HCT116 (cell line): ENCODE measurements around the gene ABCC8. TPM values are rescaled to one million over a fixed set of nuclear protein-coding genes. Genes with fewer than 3 reads are reported as not detected.

Experiments used
- ATAC-seq: fragments of 200-7000 bp; cut with Tn5 transposase; 2 replicates; pipeline ENCODE4 v1.9.1; 2020; ENCODE audit warnings: mild to moderate bottlenecking, moderate library complexity
- BruUV-seq: library from RNA; stranded (reverse); fragments of 400-500 nt; replicated peaks from 2 replicates; lab custom pipeline; 2021; lab: Mats Ljungman, UMichigan
- CTCF ChIA-PET: fragments of 300-600 bp; sonication (Branson Sonifier 250); formaldehyde crosslinking; loops from one replicate; lab custom pipeline; 2021; ENCODE audit warnings: antibody characterized with exemption; lab: Charles Lee
- POLR2A ChIA-PET: fragments of 300-600, 350-600 bp; sonication (Branson Sonifier 250); formaldehyde crosslinking; loops from one replicate; lab custom pipeline; 2021; ENCODE audit warnings: antibody characterized with exemption; lab: Charles Lee
- RAD21 ChIA-PET, 2 experiments: fragments of 300-600 bp; sonication (Branson Sonifier 250); formaldehyde crosslinking; loops; one replicate each; lab custom pipeline; 2023; ENCODE audit warnings: low total read pairs in 2 of 2; ENCODE audit not compliant: uncharacterized antibody in 2 of 2, unreplicated experiment in 2 of 2, low non-redundant PET in 1 of 2; lab: Charles Lee
- DNase-seq: peaks from one replicate; pipeline ENCODE4 v3.0.0-alpha.2; 2010; ENCODE audit warnings: low read depth, low spot score
- H2AFZ ChIP-seq: fragments of 200-600 bp; shearing (Covaris generic), sonication (generic); 2 replicates; pipeline ENCODE4 v1.6.1; 2017; ENCODE audit warnings: low read depth, mixed run types, mixed read lengths, antibody characterized with exemption, low read length; ENCODE audit not compliant: poor library complexity, severe bottlenecking
- H3K27ac ChIP-seq: 2 replicates; pipeline ENCODE4 v1.5.1; 2012; ENCODE audit warnings: low read depth, low read length
- H3K27me3 ChIP-seq: fragments of 200-600 bp; sonication (generic); 2 replicates; pipeline ENCODE4 v1.6.1; 2016; ENCODE audit warnings: mixed run types, low read length, mixed read lengths; ENCODE audit not compliant: insufficient read depth
- H3K36me3 ChIP-seq, 2 experiments: fragments of 200-500 bp in 1 of 2; fragments of 200-600 bp in 1 of 2; sonication (Bioruptor generic) in 1 of 2; sonication (generic) in 1 of 2; 2 replicates each; pipeline versions ENCODE4 v1.5.1 to v1.6.1; 2014 to 2016; ENCODE audit warnings: low read length in 2 of 2, inconsistent platforms in 1 of 2, mixed read lengths in 1 of 2, mixed run types in 1 of 2; ENCODE audit not compliant: insufficient read depth in 2 of 2, control insufficient read depth in 1 of 2
- H3K4me1 ChIP-seq, 2 experiments: fragments of 200-600 bp in 1 of 2; sonication (generic) in 1 of 2; 2 replicates each; pipeline versions ENCODE4 v1.5.1 to v1.6.1; 2012 to 2017; ENCODE audit warnings: low read length in 2 of 2, inconsistent platforms in 1 of 2, mild to moderate bottlenecking in 1 of 2, mixed read lengths in 1 of 2, mixed run types in 1 of 2, moderate library complexity in 1 of 2; ENCODE audit not compliant: insufficient read depth in 2 of 2, control insufficient read depth in 1 of 2
- H3K4me2 ChIP-seq: fragments of 200-600 bp; sonication (generic); 2 replicates; pipeline ENCODE4 v1.6.1; 2017; ENCODE audit warnings: mixed run types, low read length, mixed read lengths
- H3K4me3 ChIP-seq, 2 experiments: fragments of 200-600 bp in 1 of 2; sonication (generic) in 1 of 2; replicated peaks in 1 of 2; 2 replicates each; pipeline ENCODE4 v1.5.1; 2011 to 2016; ENCODE audit warnings: low read length in 2 of 2, control low read depth in 1 of 2, low read depth in 1 of 2, mild to moderate bottlenecking in 1 of 2, mixed read lengths in 1 of 2, mixed run types in 1 of 2
- H3K79me2 ChIP-seq: fragments of 200-600 bp; sonication (generic); 2 replicates; pipeline ENCODE4 v1.6.1; 2017; ENCODE audit warnings: mild to moderate bottlenecking, mixed run types, low read length, moderate library complexity, mixed read lengths; ENCODE audit not compliant: insufficient read depth
- H3K9ac ChIP-seq: fragments of 200-600 bp; sonication (generic); 2 replicates; pipeline ENCODE4 v1.6.1; 2016; ENCODE audit warnings: low read length, mixed read lengths
- H3K9me2 ChIP-seq: fragments of 200-600 bp; sonication (generic), shearing (Covaris generic); 2 replicates; pipeline ENCODE4 v1.6.1; 2017; ENCODE audit warnings: mixed run types, mild to moderate bottlenecking, moderate library complexity; ENCODE audit not compliant: insufficient read depth
- H3K9me3 ChIP-seq, 2 experiments: fragments of 200-500 bp in 1 of 2; fragments of 200-600 bp in 1 of 2; sonication (Bioruptor generic) in 1 of 2; sonication (generic) in 1 of 2; 2 replicates each; pipeline ENCODE4 v1.6.1; 2014 to 2017; ENCODE audit warnings: low read length in 2 of 2, mixed read lengths in 2 of 2, inconsistent platforms in 1 of 2, low read depth in 1 of 2, mild to moderate bottlenecking in 1 of 2, mixed run types in 1 of 2, moderate library complexity in 1 of 2; ENCODE audit not compliant: control insufficient read depth in 1 of 2, insufficient read depth in 1 of 2
- H4K20me1 ChIP-seq: fragments of 200-600 bp; sonication (generic), shearing (Covaris generic); 2 replicates; pipeline ENCODE4 v1.6.1; 2017; ENCODE audit warnings: mixed run types, mild to moderate bottlenecking, moderate library complexity; ENCODE audit not compliant: insufficient read depth
- ELF1 ChIP-seq: IDR thresholded peaks from 2 replicates; pipeline ENCODE4 v1.6.1; 2012; ENCODE audit warnings: low read depth, borderline replicate concordance
- EZH2 ChIP-seq: fragments of 200-600 bp; sonication (generic); IDR thresholded peaks from 2 replicates; pipeline ENCODE4 v1.6.1; 2017; ENCODE audit warnings: antibody characterized with exemption, mixed run types
- JUND ChIP-seq: IDR thresholded peaks from 2 replicates; pipeline ENCODE4 v1.6.1; 2012
- POLR2AphosphoS5 ChIP-seq: IDR thresholded peaks from 2 replicates; pipeline ENCODE4 v1.6.1; 2011; ENCODE audit warnings: mild to moderate bottlenecking, low read depth, low read length, moderate library complexity
- TCF7L2 ChIP-seq: IDR thresholded peaks from 2 replicates; pipeline ENCODE4 v1.7.0; 2011; ENCODE audit warnings: borderline replicate concordance, inconsistent platforms; ENCODE audit not compliant: insufficient read depth, insufficient read length; ENCODE audit errors: extremely low read depth
- YY1 ChIP-seq: IDR thresholded peaks from 2 replicates; pipeline ENCODE4 v1.6.1; 2011; ENCODE audit warnings: low read length, low read depth, moderate library complexity, mild to moderate bottlenecking; ENCODE audit not compliant: insufficient replicate concordance; ENCODE audit errors: extremely low read depth
- ZBTB33 ChIP-seq: IDR thresholded peaks from 2 replicates; pipeline ENCODE4 v1.6.1; 2011; ENCODE audit warnings: mild to moderate bottlenecking, low read length, moderate library complexity; ENCODE audit not compliant: insufficient replicate concordance; ENCODE audit errors: extremely low read depth
- ZFX ChIP-seq: fragments of 450-650 bp; IDR thresholded peaks from 2 replicates; pipeline ENCODE4 v1.6.1; 2017
- intact Hi-C: fragments of 100-400 bp; cut with micrococcal nuclease; formaldehyde crosslinking; loops from 2 replicates; pipeline ENCODE4 v1.10.0; 2022
- total RNA-seq: library from RNA; stranded (reverse); gene quantifications from one replicate; pipeline ENCODE4 v1.2.1, GENCODE V29; 2021; ENCODE audit not compliant: unreplicated experiment
- TF ChIP-seq, protein P1 (sequence below), 3 experiments: fragments of 200-600 bp in 1 of 3; sonication (generic) in 1 of 3; IDR thresholded peaks in 2 of 3; conservative IDR thresholded peaks in 1 of 3; 2 replicates each; pipeline ENCODE4 v1.5.1; 2012 to 2017; ENCODE audit warnings: low read depth in 2 of 3, low read length in 2 of 3, antibody characterized with exemption in 1 of 3, borderline replicate concordance in 1 of 3, control low read depth in 1 of 3, mild to moderate bottlenecking in 1 of 3, mixed read lengths in 1 of 3, mixed run types in 1 of 3, moderate library complexity in 1 of 3; ENCODE audit not compliant: insufficient read depth in 1 of 3
- TF ChIP-seq, protein P2 (sequence below): IDR thresholded peaks from 2 replicates; pipeline ENCODE4 v1.6.1; 2012

The ABCC8 gene
- total RNA-seq, 1 experiment from 2014 or later, result 0.39 TPM

DNA sequence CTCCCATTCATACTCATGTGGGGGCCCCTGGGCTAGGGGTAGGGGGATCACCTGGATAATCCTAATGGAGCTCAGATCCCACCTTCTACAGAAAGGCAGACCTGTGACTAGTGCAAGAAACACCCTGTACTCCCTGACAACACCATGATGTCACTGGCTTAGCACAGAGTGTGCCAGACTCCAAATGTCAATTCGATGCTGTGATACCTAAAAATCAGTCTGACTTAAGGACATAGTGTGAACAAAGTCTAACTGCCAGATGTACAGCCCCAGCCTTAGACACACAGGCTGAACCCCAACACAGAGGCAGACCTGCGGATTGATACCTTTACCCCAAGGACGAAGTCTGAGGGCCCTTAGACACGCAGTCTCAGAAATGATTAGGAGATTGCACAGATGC lies 8.5 kb downstream of the ABCC8 start (continued):
- no peak for TF ChIP-seq POLR2AphosphoS5
- no peak for TF ChIP-seq ZFX

DNA sequence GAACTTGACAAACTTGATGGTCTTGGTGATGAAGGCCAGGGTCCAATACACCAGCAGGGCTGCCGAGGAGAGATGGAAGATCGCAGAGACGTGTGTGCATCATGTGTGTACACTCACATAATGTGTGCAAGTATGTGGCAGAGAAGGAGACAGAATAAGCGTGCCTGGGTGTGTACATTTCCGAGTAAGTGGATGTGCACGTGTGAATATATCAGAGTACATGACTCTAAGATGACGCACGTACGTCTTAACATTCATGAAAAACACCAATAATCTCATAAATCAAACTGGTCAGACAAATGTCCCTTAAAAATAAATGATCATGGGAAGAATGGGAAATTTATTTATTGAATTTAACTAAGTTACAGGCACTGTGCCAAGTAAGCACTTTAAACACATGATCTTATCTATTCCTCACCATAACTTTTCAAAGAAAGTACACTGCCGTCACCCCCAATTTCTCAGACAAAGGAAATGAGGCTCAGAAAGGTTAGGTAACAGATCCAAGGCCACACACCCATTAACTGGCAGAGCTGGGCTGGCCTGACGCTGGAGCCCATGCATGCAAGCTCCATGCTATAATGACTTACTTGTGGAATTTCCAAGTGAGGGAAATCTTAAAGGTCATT lies 13.0 kb downstream of the ABCC8 start:
- Histone ChIP-seq H2AFZ (no peak overlapping the region), H3K9ac (no peak overlapping the region), H3K27me3 (no peaks in the 10 kb centered on the region), H3K4me1 (no peaks in the 10 kb centered on the region), H3K9me2 (no peaks in the 10 kb centered on the region), H3K27ac (no peak overlapping the region), H3K4me3 (no peak overlapping the region), H4K20me1 (no peaks in the 10 kb centered on the region), H3K9me3 (no peaks in the 10 kb centered on the region), H3K4me2 (no peak overlapping the region), H3K79me2 (no peaks in the 10 kb centered on the region), H3K36me3 (no peaks in the 10 kb centered on the region)
- BruUV-seq, result no TSS peak
- ChIA-PET POLR2A (no interaction called here), CTCF (no interaction called here), RAD21 (no interaction called here)
- no peak for ATAC-seq
- no peak for DNase-seq
- intact Hi-C loops, result no loop called here
- TF ChIP-seq ZFX (no peak), ELF1 (no peak), TCF7L2 (no peak), YY1 (no peak), EZH2 (no peak), ZBTB33 (no peak), JUND (no peak)
- TF ChIP-seq, protein P1, sequence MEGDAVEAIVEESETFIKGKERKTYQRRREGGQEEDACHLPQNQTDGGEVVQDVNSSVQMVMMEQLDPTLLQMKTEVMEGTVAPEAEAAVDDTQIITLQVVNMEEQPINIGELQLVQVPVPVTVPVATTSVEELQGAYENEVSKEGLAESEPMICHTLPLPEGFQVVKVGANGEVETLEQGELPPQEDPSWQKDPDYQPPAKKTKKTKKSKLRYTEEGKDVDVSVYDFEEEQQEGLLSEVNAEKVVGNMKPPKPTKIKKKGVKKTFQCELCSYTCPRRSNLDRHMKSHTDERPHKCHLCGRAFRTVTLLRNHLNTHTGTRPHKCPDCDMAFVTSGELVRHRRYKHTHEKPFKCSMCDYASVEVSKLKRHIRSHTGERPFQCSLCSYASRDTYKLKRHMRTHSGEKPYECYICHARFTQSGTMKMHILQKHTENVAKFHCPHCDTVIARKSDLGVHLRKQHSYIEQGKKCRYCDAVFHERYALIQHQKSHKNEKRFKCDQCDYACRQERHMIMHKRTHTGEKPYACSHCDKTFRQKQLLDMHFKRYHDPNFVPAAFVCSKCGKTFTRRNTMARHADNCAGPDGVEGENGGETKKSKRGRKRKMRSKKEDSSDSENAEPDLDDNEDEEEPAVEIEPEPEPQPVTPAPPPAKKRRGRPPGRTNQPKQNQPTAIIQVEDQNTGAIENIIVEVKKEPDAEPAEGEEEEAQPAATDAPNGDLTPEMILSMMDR (IDR thresholded peaks at IDR 0.05 in 2 of 3, conservative IDR thresholded peaks at IDR 0.05 in 1 of 3; ENCODE audit: borderline replicate concordance in 1 of 3, insufficient read depth in 1 of 3, low read depth in 2 of 3, low read length in 2 of 3), result no peak
- TF ChIP-seq, protein P2, sequence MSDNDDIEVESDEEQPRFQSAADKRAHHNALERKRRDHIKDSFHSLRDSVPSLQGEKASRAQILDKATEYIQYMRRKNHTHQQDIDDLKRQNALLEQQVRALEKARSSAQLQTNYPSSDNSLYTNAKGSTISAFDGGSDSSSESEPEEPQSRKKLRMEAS, result no peak
